SK-N-DZ (cell line): ENCODE measurements around the gene NECTIN4.

ENCODE experiments used
- DNase-seq: peaks from one replicate; pipeline ENCODE4 v3.0.0-alpha.2; 2015; ENCODE audit warnings: low spot score

NECTIN4 gene

GRCh38 chr1:161111527-161111926 is 22.2 kb upstream of the NECTIN4 start:
- no peak for DNase-seq

GRCh38 chr1:161111117-161111516 is 21.8 kb upstream of the NECTIN4 start:
- no peak for DNase-seq

DNA sequence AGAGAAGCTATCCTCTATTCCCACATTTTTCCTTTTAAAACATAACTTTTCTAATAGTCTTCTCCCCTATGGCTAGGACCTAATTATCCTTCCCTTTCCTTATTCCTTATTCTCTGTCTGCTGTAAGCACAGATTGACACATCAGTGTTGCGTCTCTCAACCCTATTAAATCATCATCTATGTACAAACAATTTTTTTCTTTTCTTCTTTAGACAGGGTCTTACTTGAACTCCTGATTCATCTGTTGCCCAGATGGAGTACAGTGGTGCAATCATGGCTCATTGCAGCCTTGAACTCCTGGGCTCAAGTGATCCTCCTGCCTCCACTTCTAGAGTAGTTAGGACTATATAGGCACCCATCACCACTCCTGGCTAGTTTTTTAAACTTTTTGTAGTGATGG is 17.1 kb upstream of the NECTIN4 start:
- DNase-seq = no peak

- DNase-seq = no peak
Observed at GRCh38 chr1:161100556-161100955, 11.2 kb upstream of the NECTIN4 start.

GRCh38 chr1:161099090-161099802 is 9.9 kb upstream of the NECTIN4 start:
- DNase-seq = no peak

GRCh38 chr1:161098210-161099068 is 9.1 kb upstream of the NECTIN4 start, which contains the start of gene KLHDC9:
Gene KLHDC9 (plus strand): TSS chr1:161098361. CDS start chr1:161098536, 175 bp downstream.
- peak; percentile 55 for DNase-seq

DNA sequence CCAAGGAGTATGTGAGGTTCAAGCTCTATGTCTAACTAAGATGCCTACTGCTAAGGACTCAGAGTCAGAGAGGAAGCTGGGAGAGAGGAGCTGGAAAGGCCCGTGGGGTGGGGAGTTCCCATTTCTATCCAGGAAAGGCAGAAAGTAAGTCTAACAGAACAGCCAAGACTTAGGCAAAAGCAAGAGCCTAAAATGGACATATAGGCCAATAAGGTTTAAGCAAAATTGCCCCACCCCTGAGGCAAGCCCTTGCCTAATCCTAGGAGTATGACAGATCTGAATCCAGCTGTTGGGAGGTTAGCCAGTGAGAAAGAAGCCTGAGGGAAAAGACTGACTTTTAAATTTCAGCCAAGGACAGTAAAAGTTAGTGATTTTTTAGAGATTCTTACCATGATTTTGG is 7.2 kb upstream of the NECTIN4 start:
- DNase-seq = no peak

GRCh38 chr1:161096015-161096414 is 6.7 kb upstream of the NECTIN4 start:
- no peak for DNase-seq

DNA sequence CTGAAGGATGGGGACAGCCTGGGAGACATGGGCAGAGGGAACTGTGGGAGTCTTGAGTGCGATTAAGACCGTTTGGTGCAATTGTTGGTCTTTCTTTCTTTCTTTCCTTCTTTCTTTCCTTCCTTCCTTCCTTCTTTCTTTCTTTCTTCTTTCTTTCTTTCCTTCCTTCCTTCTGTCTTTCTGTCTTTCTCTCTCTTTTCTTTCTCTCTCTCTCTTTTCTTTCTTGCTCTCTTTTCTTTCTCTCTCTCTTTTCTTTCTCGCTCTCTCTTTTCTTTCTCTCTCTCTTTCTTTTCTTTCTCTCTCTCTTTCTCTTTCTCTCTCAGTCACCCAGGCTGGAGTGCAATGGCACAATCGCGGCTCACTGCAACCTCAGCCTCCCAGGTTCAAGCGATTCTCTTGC is 5.9 kb upstream of the NECTIN4 start:
- no peak for DNase-seq

- no peak for DNase-seq
Observed at GRCh38 chr1:161094481-161094880, 5.1 kb upstream of the NECTIN4 start.

DNA sequence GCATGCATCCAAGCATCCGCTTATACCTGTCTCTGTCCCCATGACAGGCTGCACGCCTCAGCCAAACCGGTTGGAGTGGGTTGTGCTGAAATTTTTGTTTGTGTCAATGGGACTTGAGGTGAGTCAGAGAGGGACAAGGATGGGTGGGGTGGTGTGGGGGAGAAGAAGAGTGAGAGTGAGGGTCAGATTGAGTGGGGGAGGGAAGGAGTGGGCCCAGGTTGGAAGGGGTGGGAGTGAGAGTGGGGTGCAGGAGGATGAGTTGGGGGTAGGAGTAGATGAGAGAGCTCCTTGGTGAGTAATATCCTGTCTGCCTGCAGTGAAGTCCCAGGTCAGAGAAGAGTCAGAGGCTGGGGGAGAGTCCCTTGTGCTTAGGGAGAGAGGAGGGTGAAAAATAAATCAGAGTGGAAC is 3.3 kb upstream of the NECTIN4 start:
- no peak for DNase-seq

GRCh38 chr1:161091796-161092507 is 2.6 kb upstream of the NECTIN4 start:
- DNase-seq = no peak

GRCh38 chr1:161091093-161091492 is 1.7 kb upstream of the NECTIN4 start:
- no peak for DNase-seq

DNA sequence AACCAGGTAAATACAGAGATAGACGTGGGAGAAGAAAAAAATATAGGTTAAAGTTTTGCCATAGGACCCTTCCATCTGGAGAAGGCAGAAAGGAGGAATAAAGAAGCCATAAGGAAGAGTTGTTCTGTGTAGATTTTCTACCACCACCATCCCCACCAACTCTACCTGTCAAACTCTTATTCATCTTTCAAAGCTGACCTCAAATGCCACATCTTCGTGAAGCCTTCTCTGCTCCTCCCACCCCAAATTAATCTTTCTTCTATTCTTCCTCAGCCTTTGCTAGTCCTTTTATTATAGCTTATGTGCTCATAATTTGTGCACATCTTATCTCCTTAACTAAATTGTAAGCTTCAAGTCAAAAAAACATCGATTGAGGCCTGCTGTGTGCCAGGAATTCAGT is 1.3 kb upstream of the NECTIN4 start:
- no peak for DNase-seq

DNA sequence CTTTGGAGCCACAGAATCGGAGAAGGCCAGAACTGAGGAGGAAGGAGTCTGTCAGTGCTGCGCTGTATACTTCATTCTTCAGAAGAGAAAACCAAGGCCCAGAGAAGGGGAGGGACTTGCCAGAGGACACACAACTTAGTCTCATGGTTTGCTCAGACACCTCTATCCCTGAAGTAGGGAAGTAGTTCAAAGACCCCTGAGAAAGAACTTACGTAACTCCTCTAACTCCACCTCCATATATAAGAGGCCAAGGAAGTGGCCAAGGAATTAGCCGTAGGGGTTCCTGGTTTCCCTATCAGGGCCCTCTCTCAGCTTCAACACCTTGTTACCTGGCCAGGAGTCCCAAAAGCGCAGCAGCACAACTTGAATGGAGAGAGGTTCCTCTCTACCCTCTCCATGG is 580 bp upstream of the NECTIN4 start:
- no peak for DNase-seq

- no peak for DNase-seq
Observed at GRCh38 chr1:161088587-161089110, 709 bp downstream of the NECTIN4 start.

GRCh38 chr1:161086457-161086856 is 2.9 kb downstream of the NECTIN4 start:
- no peak for DNase-seq

- no peak for DNase-seq
Observed at GRCh38 chr1:161085165-161085564, 4.2 kb downstream of the NECTIN4 start.

- DNase-seq = no peak
Observed at GRCh38 chr1:161084597-161084988, 4.8 kb downstream of the NECTIN4 start.

DNA sequence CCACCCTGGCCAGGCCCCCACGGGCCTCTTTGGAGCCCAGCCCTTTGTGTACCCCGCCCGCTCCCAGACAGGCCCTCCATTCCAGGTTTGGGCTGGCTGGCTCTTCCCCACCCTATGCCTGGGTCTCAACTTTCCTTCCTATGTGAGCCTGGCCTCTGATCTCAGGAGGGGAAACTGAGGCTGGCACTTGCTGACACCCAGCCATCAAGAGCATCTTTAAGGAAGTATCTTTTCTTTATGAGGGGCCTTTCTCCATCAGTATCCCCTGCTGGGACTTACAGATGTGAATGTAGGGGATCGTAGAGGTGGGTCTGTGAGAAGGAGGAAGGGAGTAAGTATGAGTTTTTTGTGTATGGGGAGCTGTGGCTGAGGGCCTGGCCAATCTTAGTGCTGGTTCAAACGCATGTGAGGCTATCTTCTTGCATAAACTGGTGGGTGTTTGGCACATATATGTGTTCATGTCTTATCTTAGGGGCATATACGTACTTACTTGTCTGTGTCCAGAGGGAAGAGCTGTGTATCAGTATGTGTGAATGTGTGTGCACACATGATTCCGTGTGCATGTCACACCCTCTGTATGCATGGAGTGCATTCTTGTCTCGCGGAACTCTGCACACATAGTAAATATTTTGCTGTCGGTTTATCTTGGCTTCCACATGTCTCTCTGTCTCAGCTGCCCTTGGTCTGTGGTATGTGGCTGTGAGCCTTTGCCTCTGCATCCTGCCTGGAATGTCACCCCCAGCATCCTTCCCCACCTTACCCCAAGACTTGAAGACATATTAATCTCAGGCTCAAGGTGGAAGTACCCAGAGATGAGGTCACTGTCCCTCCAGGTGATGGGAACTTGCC is 5.4 kb downstream of the NECTIN4 start:
- no peak for DNase-seq
